ENCODE results near the gene AOPEP. TPM values are rescaled to one million over a fixed set of nuclear protein-coding genes. Genes with fewer than 3 reads are reported as not detected.

The AOPEP gene
- total RNA-seq, 1 experiment from 2014 or later = 36.4 TPM

- intact Hi-C loops (cut with micrococcal nuclease; ENCODE audit: unreplicated experiment) = no loop called here
- TF ChIP-seq TCF7L2 (IDR thresholded peaks at IDR 0.05; ENCODE audit: low read depth, low read length) = no peak
- TF ChIP-seq REST (IDR thresholded peaks at IDR 0.05; ENCODE audit: insufficient read depth in 1 of 2, low read depth in 2 of 2, low read length in 1 of 2) = no peak
- TF ChIP-seq SIN3A (IDR thresholded peaks at IDR 0.05; ENCODE audit: borderline replicate concordance, insufficient read depth, low read depth, low read length) = no peak
- no peak for TF ChIP-seq CTCF (IDR thresholded peaks at IDR 0.05)
- TF ChIP-seq POLR2AphosphoS5 (IDR thresholded peaks at IDR 0.05; ENCODE audit: low read depth, low read length) = no peak
- no peak overlapping the region for H3K4me3 ChIP-seq (ENCODE audit: low read depth in 2 of 2, low read length in 2 of 2)
- ChIA-PET POLR2A (no interaction called here), CTCF (no interaction called here)
- H3K9me3 ChIP-seq (ENCODE audit: control insufficient read depth, insufficient read depth, low read depth, low read length) = no peaks in the 10 kb centered on the region
- no peak for DNase-seq (ENCODE audit: low read depth, low spot score)
- in situ Hi-C loops (cut with HindIII; ENCODE audit: low pct_unique_long_range_greater_than_20kb, low sequenced_read_pairs) = no loop called here
- H3K27ac ChIP-seq (ENCODE audit: low read length) = no peak overlapping the region
- no TSS peak for BruUV-seq (replicated peaks)
- ATAC-seq = no peak
- peaks cover 5% of the 10 kb centered on the region for H3K36me3 ChIP-seq (ENCODE audit: control insufficient read depth, insufficient read depth, low read length)
- H3K4me1 ChIP-seq (ENCODE audit: control insufficient read depth, insufficient read depth, low read length) = no peaks in the 10 kb centered on the region; the same call in none of the 2 replicates
- no peaks in the 10 kb centered on the region for H3K27me3 ChIP-seq (ENCODE audit: control insufficient read depth, insufficient read depth, low read length)
These were observed 352.4 kb downstream of the AOPEP start for GRCh38 chr9:95078939-95079338.

GRCh38 chr9:95079461-95079860 is 353.0 kb downstream of the AOPEP start:
- ChIA-PET CTCF (no interaction called here), POLR2A (no interaction called here)
- no peak for DNase-seq (ENCODE audit: low read depth, low spot score)
- ATAC-seq = no peak
- peaks cover 5% of the 10 kb centered on the region for H3K36me3 ChIP-seq (ENCODE audit: control insufficient read depth, insufficient read depth, low read length)
- no peak overlapping the region for H3K4me3 ChIP-seq (ENCODE audit: low read depth in 2 of 2, low read length in 2 of 2)
- no peak overlapping the region for H3K27ac ChIP-seq (ENCODE audit: low read length)
- TF ChIP-seq REST (IDR thresholded peaks at IDR 0.05; ENCODE audit: insufficient read depth in 1 of 2, low read depth in 2 of 2, low read length in 1 of 2) (no peak), TCF7L2 (IDR thresholded peaks at IDR 0.05; ENCODE audit: low read depth, low read length) (no peak), SIN3A (IDR thresholded peaks at IDR 0.05; ENCODE audit: borderline replicate concordance, insufficient read depth, low read depth, low read length) (no peak), POLR2AphosphoS5 (IDR thresholded peaks at IDR 0.05; ENCODE audit: low read depth, low read length) (no peak), CTCF (IDR thresholded peaks at IDR 0.05) (no peak)
- H3K9me3 ChIP-seq (ENCODE audit: control insufficient read depth, insufficient read depth, low read depth, low read length) = no peaks in the 10 kb centered on the region
- H3K4me1 ChIP-seq (ENCODE audit: control insufficient read depth, insufficient read depth, low read length) = no peaks in the 10 kb centered on the region; the same call in none of the 2 replicates
- H3K27me3 ChIP-seq (ENCODE audit: control insufficient read depth, insufficient read depth, low read length) = no peaks in the 10 kb centered on the region
- intact Hi-C loops (cut with micrococcal nuclease; ENCODE audit: unreplicated experiment) (no loop called here), in situ Hi-C loops (cut with HindIII; ENCODE audit: low pct_unique_long_range_greater_than_20kb, low sequenced_read_pairs) (no loop called here)
- no TSS peak for BruUV-seq (replicated peaks)

All from Panc1 (cell line).